SK-N-SH (cell line): ENCODE results near the gene AFAP1L2. TPM values are rescaled to one million over a fixed set of nuclear protein-coding genes. Genes with fewer than 3 reads are reported as not detected.

ENCODE experiments used
- CTCF ChIA-PET: fragments of 300-600, 350-600 bp; formaldehyde crosslinking; extraction: SDS; loops from one replicate; lab custom pipeline; 2021; lab: Yijun Ruan, JAX
- POLR2A ChIA-PET: fragments of 350-600 bp; sonication (Branson Sonifier 250); formaldehyde crosslinking; extraction: SDS; loops from one replicate; lab custom pipeline; 2020; ENCODE audit warnings: antibody characterized with exemption, inconsistent platforms; lab: Yijun Ruan, JAX
- DNase-seq: peaks from one replicate; pipeline ENCODE4 v3.0.0; 2012
- H2AFZ ChIP-seq: fragments of 200-600 bp; sonication (generic); 2 replicates; pipeline ENCODE4 v1.8.1; 2016; ENCODE audit warnings: antibody characterized with exemption, mild to moderate bottlenecking, low read depth
- H3F3A ChIP-seq: fragments of 200-600 bp; sonication (generic); replicated peaks from 2 replicates; pipeline ENCODE3; 2016; ENCODE audit warnings: antibody characterized with exemption, mild to moderate bottlenecking; ENCODE audit not compliant: insufficient read depth
- H3K27ac ChIP-seq, 2 experiments: fragments of 200-500 bp in 1 of 2; fragments of 200-600 bp in 1 of 2; sonication (Bioruptor generic) in 1 of 2; sonication (generic), shearing (Covaris generic) in 1 of 2; 2 replicates each; pipeline versions ENCODE4 v1.5.1 to v1.6.1; 2014 to 2016; ENCODE audit warnings: low read depth in 2 of 2, inconsistent platforms in 1 of 2, low read length in 1 of 2, mild to moderate bottlenecking in 1 of 2, mixed read lengths in 1 of 2
- H3K27me3 ChIP-seq: fragments of 200-600 bp; sonication (generic), shearing (Covaris generic); 2 replicates; pipeline ENCODE4 v1.6.1; 2016; ENCODE audit warnings: mixed run types; ENCODE audit not compliant: insufficient read depth
- H3K36me3 ChIP-seq, 2 experiments: fragments of 200-500 bp in 1 of 2; fragments of 200-600 bp in 1 of 2; sonication (Bioruptor generic) in 1 of 2; sonication (generic) in 1 of 2; replicated peaks in 1 of 2; 2 replicates each; pipeline versions ENCODE3 to v1.5.1; 2014 to 2016; ENCODE audit warnings: low read length in 1 of 2, mild to moderate bottlenecking in 1 of 2; ENCODE audit not compliant: insufficient read depth in 2 of 2, control insufficient read depth in 1 of 2
- H3K4me1 ChIP-seq, 2 experiments: fragments of 200-500 bp in 1 of 2; fragments of 200-600 bp in 1 of 2; sonication (Bioruptor generic) in 1 of 2; sonication (generic), shearing (Covaris generic) in 1 of 2; 2 replicates each; pipeline versions ENCODE4 v1.5.1 to v1.6.1; 2014 to 2016; ENCODE audit warnings: low read depth in 1 of 2, low read length in 1 of 2, mixed run types in 1 of 2; ENCODE audit not compliant: insufficient read depth in 2 of 2, control insufficient read depth in 1 of 2
- H3K4me2 ChIP-seq: fragments of 200-600 bp; sonication (generic), shearing (Covaris generic); 2 replicates; pipeline ENCODE4 v1.6.1; 2017; ENCODE audit warnings: mixed run types
- H3K4me3 ChIP-seq, 2 experiments: fragments of 200-500 bp in 1 of 2; fragments of 200-600 bp in 1 of 2; sonication (Bioruptor generic) in 1 of 2; sonication (generic), shearing (Covaris generic) in 1 of 2; 2 replicates each; pipeline versions ENCODE4 v1.5.1 to v1.8.1; 2014 to 2016; ENCODE audit warnings: low read depth in 2 of 2, inconsistent platforms in 1 of 2, low read length in 1 of 2, mild to moderate bottlenecking in 1 of 2, mixed read lengths in 1 of 2, moderate library complexity in 1 of 2
- H3K79me2 ChIP-seq: fragments of 200-600 bp; sonication (generic); 2 replicates; pipeline ENCODE4 v1.8.1; 2017; ENCODE audit warnings: mild to moderate bottlenecking; ENCODE audit not compliant: insufficient read depth
- H3K9ac ChIP-seq: fragments of 200-600 bp; sonication (generic); 2 replicates; pipeline ENCODE4 v1.6.1; 2017; ENCODE audit warnings: mixed run types
- H3K9me2 ChIP-seq: fragments of 200-600 bp; sonication (generic); 2 replicates; pipeline ENCODE4 v1.6.1; 2017; ENCODE audit warnings: mixed run types
- H3K9me3 ChIP-seq: fragments of 200-600 bp; sonication (generic); 2 replicates; pipeline ENCODE4 v1.6.1; 2017; ENCODE audit warnings: mixed run types, mild to moderate bottlenecking, moderate library complexity
- H4K20me1 ChIP-seq: fragments of 200-600 bp; sonication (generic); 2 replicates; pipeline ENCODE4 v1.6.1; 2017; ENCODE audit warnings: mild to moderate bottlenecking, mixed run types; ENCODE audit not compliant: insufficient read depth
- CHD2 ChIP-seq: fragments of 150-350 bp; IDR thresholded peaks from 2 replicates; pipeline ENCODE4 v1.6.1; 2018; ENCODE audit warnings: low read length; ENCODE audit not compliant: partially characterized antibody
- ELF1 ChIP-seq: IDR thresholded peaks from 2 replicates; pipeline ENCODE4 v1.4.0; 2012
- EZH2phosphoT487 ChIP-seq: fragments of 200-600 bp; sonication (generic); IDR thresholded peaks from 2 replicates; pipeline ENCODE4 v1.6.1; 2017; ENCODE audit warnings: low read depth, mixed run types, mild to moderate bottlenecking, antibody characterized with exemption, moderate library complexity, borderline replicate concordance
- FOSL2 ChIP-seq: IDR thresholded peaks from 2 replicates; pipeline ENCODE4 v1.4.0; 2012; ENCODE audit warnings: low read depth, mild to moderate bottlenecking, moderate library complexity, borderline replicate concordance
- GATA2 ChIP-seq: sonication (generic); formaldehyde crosslinking; IDR thresholded peaks from 2 replicates; pipeline ENCODE4 v1.5.0; 2020; ENCODE audit warnings: mild to moderate bottlenecking, missing genetic modification reagents
- JUND ChIP-seq: IDR thresholded peaks from 2 replicates; pipeline ENCODE4 v1.4.0; 2012
- MEF2A ChIP-seq: IDR thresholded peaks from 2 replicates; pipeline ENCODE4 v1.4.0; 2012; ENCODE audit warnings: low read depth, borderline replicate concordance
- MXI1 ChIP-seq: IDR thresholded peaks from 2 replicates; pipeline ENCODE4 v1.6.1; 2012; ENCODE audit warnings: mild to moderate bottlenecking, low read depth, low read length, improper control_type of control experiment
- NRF1 ChIP-seq: IDR thresholded peaks from 2 replicates; pipeline ENCODE4 v1.6.1; 2012; ENCODE audit warnings: low read depth, mild to moderate bottlenecking, low read length
- POLR2AphosphoS5 ChIP-seq: IDR thresholded peaks from 2 replicates; pipeline ENCODE4 v1.6.1; 2012; ENCODE audit warnings: low read depth, low read length
- RCOR1 ChIP-seq: fragments of 150-350 bp; IDR thresholded peaks from 2 replicates; pipeline ENCODE4 v1.6.1; 2017; ENCODE audit warnings: antibody characterized with exemption, low read length
- RFX5 ChIP-seq: IDR thresholded peaks from 2 replicates; pipeline ENCODE4 v1.6.1; 2012; ENCODE audit warnings: mild to moderate bottlenecking, improper control_type of control experiment, low read length
- RXRA ChIP-seq: IDR thresholded peaks from 2 replicates; pipeline ENCODE4 v1.4.0; 2012; ENCODE audit warnings: low read depth, mild to moderate bottlenecking, borderline replicate concordance
- SIN3A ChIP-seq: IDR thresholded peaks from 2 replicates; pipeline ENCODE4 v1.6.1; 2012; ENCODE audit warnings: low read depth, mild to moderate bottlenecking, low read length, moderate library complexity, borderline replicate concordance
- SMC3 ChIP-seq: IDR thresholded peaks from 2 replicates; pipeline ENCODE4 v1.6.1; 2012; ENCODE audit warnings: low read depth, low read length, improper control_type of control experiment
- WGBS: methylation state at CpG from one replicate; pipeline ENCODE4 v1.1.6; 2017; ENCODE audit warnings: low lambda C conversion rate; 5-methylcytosine and 5-hydroxymethylcytosine counted together
- polyA plus RNA-seq, 3 experiments: library from polyadenylated mRNA; depleted of rRNA; stranded (reverse); fragments of >200 nt; gene quantifications; 2 replicates each; pipeline ENCODE4 v1.2.3, GENCODE V29; 2012
- TF ChIP-seq, protein P1 (sequence below): IDR thresholded peaks from 2 replicates; pipeline ENCODE4 v1.4.0; 2012; ENCODE audit warnings: low read depth
- TF ChIP-seq, protein P2 (sequence below): IDR thresholded peaks from 2 replicates; pipeline ENCODE4; 2012
- TF ChIP-seq, protein P3 (sequence below): IDR thresholded peaks from 2 replicates; pipeline ENCODE4 v1.4.0; 2012; ENCODE audit warnings: low read depth, borderline replicate concordance
- TF ChIP-seq, protein P4 (sequence below): IDR thresholded peaks from 2 replicates; pipeline ENCODE4 v1.4.0; 2012; ENCODE audit warnings: low read depth, borderline replicate concordance

AFAP1L2 gene
- polyA plus RNA-seq, 1 of the 3 experiments (the other 2 are of a cell fraction): 0.54 TPM

DNA sequence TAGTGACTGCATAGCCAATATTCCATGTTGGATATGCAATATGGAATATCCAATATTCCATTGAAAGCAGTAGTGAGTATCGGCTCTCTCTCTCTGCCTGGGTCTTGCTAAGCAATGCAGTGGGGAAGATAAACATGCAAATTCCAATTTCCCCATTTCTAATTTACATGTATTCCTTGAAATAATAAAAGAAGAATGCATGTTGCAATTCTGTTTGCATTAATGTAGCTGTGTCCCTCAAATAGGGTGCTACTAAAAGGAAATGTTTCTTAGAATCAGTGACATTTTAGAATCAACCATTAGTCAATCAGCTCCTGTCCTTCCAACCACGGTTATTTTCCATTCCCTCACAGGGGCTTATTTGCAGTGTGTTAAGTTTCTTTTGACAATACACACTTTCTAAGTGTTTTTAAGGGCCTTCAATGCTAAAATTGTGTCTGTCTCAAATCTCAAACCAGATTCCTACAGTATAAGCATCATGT is 46.7 kb downstream of the AFAP1L2 start:
- Histone ChIP-seq H3K27ac (no peak overlapping the region), H3K4me1 (peaks cover 0 to 2% of the 10 kb centered on the region in 2 experiments; a peak in 1 of 4 replicates), H3K9me3 (no peaks in the 10 kb centered on the region), H3K36me3 (no peaks in the 10 kb centered on the region), H3K4me2 (no peak overlapping the region), H3K9ac (no peak overlapping the region), H3K9me2 (no peaks in the 10 kb centered on the region), H3K79me2 (no peaks in the 10 kb centered on the region), H3K4me3 (no peak overlapping the region), H3K27me3 (no peaks in the 10 kb centered on the region; the same call in 1 of the 2 replicates), H4K20me1 (no peaks in the 10 kb centered on the region), H3F3A (no peaks in the 10 kb centered on the region), H2AFZ (no peak overlapping the region)
- no peak for TF ChIP-seq MEF2A
- TF ChIP-seq JUND: no peak
- no peak for TF ChIP-seq MXI1
- no peak for TF ChIP-seq RFX5
- TF ChIP-seq SIN3A: no peak
- TF ChIP-seq, protein P1, sequence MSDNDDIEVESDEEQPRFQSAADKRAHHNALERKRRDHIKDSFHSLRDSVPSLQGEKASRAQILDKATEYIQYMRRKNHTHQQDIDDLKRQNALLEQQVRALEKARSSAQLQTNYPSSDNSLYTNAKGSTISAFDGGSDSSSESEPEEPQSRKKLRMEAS: no peak
- TF ChIP-seq, protein P2, sequence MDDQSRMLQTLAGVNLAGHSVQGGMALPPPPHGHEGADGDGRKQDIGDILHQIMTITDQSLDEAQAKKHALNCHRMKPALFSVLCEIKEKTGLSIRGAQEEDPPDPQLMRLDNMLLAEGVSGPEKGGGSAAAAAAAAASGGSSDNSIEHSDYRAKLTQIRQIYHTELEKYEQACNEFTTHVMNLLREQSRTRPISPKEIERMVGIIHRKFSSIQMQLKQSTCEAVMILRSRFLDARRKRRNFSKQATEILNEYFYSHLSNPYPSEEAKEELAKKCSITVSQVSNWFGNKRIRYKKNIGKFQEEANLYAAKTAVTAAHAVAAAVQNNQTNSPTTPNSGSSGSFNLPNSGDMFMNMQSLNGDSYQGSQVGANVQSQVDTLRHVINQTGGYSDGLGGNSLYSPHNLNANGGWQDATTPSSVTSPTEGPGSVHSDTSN: no peak
- TF ChIP-seq SMC3: no peak
- TF ChIP-seq CHD2: no peak
- no peak for TF ChIP-seq ELF1
- TF ChIP-seq RCOR1: no peak
- no peak for TF ChIP-seq POLR2AphosphoS5
- no peak for TF ChIP-seq RXRA
- TF ChIP-seq, protein P3, sequence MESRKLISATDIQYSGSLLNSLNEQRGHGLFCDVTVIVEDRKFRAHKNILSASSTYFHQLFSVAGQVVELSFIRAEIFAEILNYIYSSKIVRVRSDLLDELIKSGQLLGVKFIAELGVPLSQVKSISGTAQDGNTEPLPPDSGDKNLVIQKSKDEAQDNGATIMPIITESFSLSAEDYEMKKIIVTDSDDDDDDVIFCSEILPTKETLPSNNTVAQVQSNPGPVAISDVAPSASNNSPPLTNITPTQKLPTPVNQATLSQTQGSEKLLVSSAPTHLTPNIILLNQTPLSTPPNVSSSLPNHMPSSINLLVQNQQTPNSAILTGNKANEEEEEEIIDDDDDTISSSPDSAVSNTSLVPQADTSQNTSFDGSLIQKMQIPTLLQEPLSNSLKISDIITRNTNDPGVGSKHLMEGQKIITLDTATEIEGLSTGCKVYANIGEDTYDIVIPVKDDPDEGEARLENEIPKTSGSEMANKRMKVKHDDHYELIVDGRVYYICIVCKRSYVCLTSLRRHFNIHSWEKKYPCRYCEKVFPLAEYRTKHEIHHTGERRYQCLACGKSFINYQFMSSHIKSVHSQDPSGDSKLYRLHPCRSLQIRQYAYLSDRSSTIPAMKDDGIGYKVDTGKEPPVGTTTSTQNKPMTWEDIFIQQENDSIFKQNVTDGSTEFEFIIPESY: no peak
- TF ChIP-seq, protein P4, sequence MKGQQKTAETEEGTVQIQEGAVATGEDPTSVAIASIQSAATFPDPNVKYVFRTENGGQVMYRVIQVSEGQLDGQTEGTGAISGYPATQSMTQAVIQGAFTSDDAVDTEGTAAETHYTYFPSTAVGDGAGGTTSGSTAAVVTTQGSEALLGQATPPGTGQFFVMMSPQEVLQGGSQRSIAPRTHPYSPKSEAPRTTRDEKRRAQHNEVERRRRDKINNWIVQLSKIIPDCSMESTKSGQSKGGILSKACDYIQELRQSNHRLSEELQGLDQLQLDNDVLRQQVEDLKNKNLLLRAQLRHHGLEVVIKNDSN: no peak
- TF ChIP-seq GATA2 (CRISPR knock-in tag): no peak
- no peak for TF ChIP-seq EZH2phosphoT487
- no peak for TF ChIP-seq NRF1
- TF ChIP-seq FOSL2: no peak
- POLR2A ChIA-PET: no interaction called here
- DNase-seq: no peak
- CTCF ChIA-PET: interaction anchor here (0.9 kb wide), 1 partner anchor 16 kb away, joined by 3 read pairs; no protein-coding TSS in a partner anchor
- WGBS: 76% methylated on average over 2 of the region's 2 CpGs
